SK-N-SH (cell line): Measurements from ENCODE around the gene MYOM1. TPM values are rescaled to one million over a fixed set of nuclear protein-coding genes. Genes with fewer than 3 reads are reported as not detected.

ENCODE experiments used
- CTCF ChIA-PET: fragments of 300-600, 350-600 bp; formaldehyde crosslinking; extraction: SDS; loops from one replicate; lab custom pipeline; 2021; lab: Yijun Ruan, JAX
- POLR2A ChIA-PET: fragments of 350-600 bp; sonication (Branson Sonifier 250); formaldehyde crosslinking; extraction: SDS; loops from one replicate; lab custom pipeline; 2020; ENCODE audit warnings: antibody characterized with exemption, inconsistent platforms; lab: Yijun Ruan, JAX
- DNase-seq: peaks from one replicate; pipeline ENCODE4 v3.0.0; 2012
- H2AFZ ChIP-seq: fragments of 200-600 bp; sonication (generic); 2 replicates; pipeline ENCODE4 v1.8.1; 2016; ENCODE audit warnings: antibody characterized with exemption, mild to moderate bottlenecking, low read depth
- H3F3A ChIP-seq: fragments of 200-600 bp; sonication (generic); replicated peaks from 2 replicates; pipeline ENCODE3; 2016; ENCODE audit warnings: antibody characterized with exemption, mild to moderate bottlenecking; ENCODE audit not compliant: insufficient read depth
- H3K27ac ChIP-seq, 2 experiments: fragments of 200-500 bp in 1 of 2; fragments of 200-600 bp in 1 of 2; sonication (Bioruptor generic) in 1 of 2; sonication (generic), shearing (Covaris generic) in 1 of 2; 2 replicates each; pipeline versions ENCODE4 v1.5.1 to v1.6.1; 2014 to 2016; ENCODE audit warnings: low read depth in 2 of 2, inconsistent platforms in 1 of 2, low read length in 1 of 2, mild to moderate bottlenecking in 1 of 2, mixed read lengths in 1 of 2
- H3K27me3 ChIP-seq: fragments of 200-600 bp; sonication (generic), shearing (Covaris generic); 2 replicates; pipeline ENCODE4 v1.6.1; 2016; ENCODE audit warnings: mixed run types; ENCODE audit not compliant: insufficient read depth
- H3K36me3 ChIP-seq, 2 experiments: fragments of 200-500 bp in 1 of 2; fragments of 200-600 bp in 1 of 2; sonication (Bioruptor generic) in 1 of 2; sonication (generic) in 1 of 2; replicated peaks in 1 of 2; 2 replicates each; pipeline versions ENCODE3 to v1.5.1; 2014 to 2016; ENCODE audit warnings: low read length in 1 of 2, mild to moderate bottlenecking in 1 of 2; ENCODE audit not compliant: insufficient read depth in 2 of 2, control insufficient read depth in 1 of 2
- H3K4me1 ChIP-seq, 2 experiments: fragments of 200-500 bp in 1 of 2; fragments of 200-600 bp in 1 of 2; sonication (Bioruptor generic) in 1 of 2; sonication (generic), shearing (Covaris generic) in 1 of 2; 2 replicates each; pipeline versions ENCODE4 v1.5.1 to v1.6.1; 2014 to 2016; ENCODE audit warnings: low read depth in 1 of 2, low read length in 1 of 2, mixed run types in 1 of 2; ENCODE audit not compliant: insufficient read depth in 2 of 2, control insufficient read depth in 1 of 2
- H3K4me2 ChIP-seq: fragments of 200-600 bp; sonication (generic), shearing (Covaris generic); 2 replicates; pipeline ENCODE4 v1.6.1; 2017; ENCODE audit warnings: mixed run types
- H3K4me3 ChIP-seq, 2 experiments: fragments of 200-500 bp in 1 of 2; fragments of 200-600 bp in 1 of 2; sonication (Bioruptor generic) in 1 of 2; sonication (generic), shearing (Covaris generic) in 1 of 2; 2 replicates each; pipeline versions ENCODE4 v1.5.1 to v1.8.1; 2014 to 2016; ENCODE audit warnings: low read depth in 2 of 2, inconsistent platforms in 1 of 2, low read length in 1 of 2, mild to moderate bottlenecking in 1 of 2, mixed read lengths in 1 of 2, moderate library complexity in 1 of 2
- H3K79me2 ChIP-seq: fragments of 200-600 bp; sonication (generic); 2 replicates; pipeline ENCODE4 v1.8.1; 2017; ENCODE audit warnings: mild to moderate bottlenecking; ENCODE audit not compliant: insufficient read depth
- H3K9ac ChIP-seq: fragments of 200-600 bp; sonication (generic); 2 replicates; pipeline ENCODE4 v1.6.1; 2017; ENCODE audit warnings: mixed run types
- H3K9me2 ChIP-seq: fragments of 200-600 bp; sonication (generic); 2 replicates; pipeline ENCODE4 v1.6.1; 2017; ENCODE audit warnings: mixed run types
- H3K9me3 ChIP-seq: fragments of 200-600 bp; sonication (generic); 2 replicates; pipeline ENCODE4 v1.6.1; 2017; ENCODE audit warnings: mixed run types, mild to moderate bottlenecking, moderate library complexity
- H4K20me1 ChIP-seq: fragments of 200-600 bp; sonication (generic); 2 replicates; pipeline ENCODE4 v1.6.1; 2017; ENCODE audit warnings: mild to moderate bottlenecking, mixed run types; ENCODE audit not compliant: insufficient read depth
- EP300 ChIP-seq, 2 experiments: IDR thresholded peaks; 2 replicates each; pipeline versions ENCODE4 v1.4.0 to v1.6.1; 2012; ENCODE audit warnings: borderline replicate concordance in 1 of 2, low read depth in 1 of 2, low read length in 1 of 2
- EZH2phosphoT487 ChIP-seq: fragments of 200-600 bp; sonication (generic); IDR thresholded peaks from 2 replicates; pipeline ENCODE4 v1.6.1; 2017; ENCODE audit warnings: low read depth, mixed run types, mild to moderate bottlenecking, antibody characterized with exemption, moderate library complexity, borderline replicate concordance
- NFIC ChIP-seq: IDR thresholded peaks from 2 replicates; pipeline ENCODE4 v1.4.0; 2012; ENCODE audit warnings: borderline replicate concordance
- NRF1 ChIP-seq: IDR thresholded peaks from 2 replicates; pipeline ENCODE4 v1.6.1; 2012; ENCODE audit warnings: low read depth, mild to moderate bottlenecking, low read length
- POLR2AphosphoS5 ChIP-seq: IDR thresholded peaks from 2 replicates; pipeline ENCODE4 v1.6.1; 2012; ENCODE audit warnings: low read depth, low read length
- RAD21 ChIP-seq: IDR thresholded peaks from 2 replicates; pipeline ENCODE4 v1.6.1; 2012; ENCODE audit warnings: mild to moderate bottlenecking, low read length
- RXRA ChIP-seq: IDR thresholded peaks from 2 replicates; pipeline ENCODE4 v1.4.0; 2012; ENCODE audit warnings: low read depth, mild to moderate bottlenecking, borderline replicate concordance
- SIN3A ChIP-seq: IDR thresholded peaks from 2 replicates; pipeline ENCODE4 v1.6.1; 2012; ENCODE audit warnings: low read depth, mild to moderate bottlenecking, low read length, moderate library complexity, borderline replicate concordance
- SMC3 ChIP-seq: IDR thresholded peaks from 2 replicates; pipeline ENCODE4 v1.6.1; 2012; ENCODE audit warnings: low read depth, low read length, improper control_type of control experiment
- TCF12 ChIP-seq: IDR thresholded peaks from 2 replicates; pipeline ENCODE4 v1.4.0; 2012
- TEAD4 ChIP-seq: IDR thresholded peaks from 2 replicates; pipeline ENCODE4 v1.4.0; 2012; ENCODE audit warnings: mild to moderate bottlenecking, borderline replicate concordance; ENCODE audit not compliant: insufficient read depth
- YY1 ChIP-seq: IDR thresholded peaks from 2 replicates; pipeline ENCODE4 v1.4.0; 2012; ENCODE audit warnings: low read depth, mild to moderate bottlenecking
- WGBS: methylation state at CpG from one replicate; pipeline ENCODE4 v1.1.6; 2017; ENCODE audit warnings: low lambda C conversion rate; 5-methylcytosine and 5-hydroxymethylcytosine counted together
- polyA plus RNA-seq, 3 experiments: library from polyadenylated mRNA; depleted of rRNA; stranded (reverse); fragments of >200 nt; gene quantifications; 2 replicates each; pipeline ENCODE4 v1.2.3, GENCODE V29; 2012
- TF ChIP-seq, protein P1 (sequence below): fragments of 150-350 bp; IDR thresholded peaks from 2 replicates; pipeline ENCODE4 v1.6.1; 2017; ENCODE audit warnings: antibody characterized with exemption, low read length, low read depth, borderline replicate concordance
- TF ChIP-seq, protein P2 (sequence below): IDR thresholded peaks from 2 replicates; pipeline ENCODE4 v1.4.0; 2012; ENCODE audit warnings: low read depth
- TF ChIP-seq, protein P3 (sequence below): IDR thresholded peaks from 2 replicates; pipeline ENCODE4 v1.4.0; 2012; ENCODE audit warnings: low read depth, borderline replicate concordance
- TF ChIP-seq, protein P4 (sequence below): fragments of 150-350 bp; IDR thresholded peaks from 2 replicates; pipeline ENCODE4 v1.6.1; 2016; ENCODE audit warnings: mild to moderate bottlenecking, low read depth, low read length
- TF ChIP-seq, protein P5 (sequence below): IDR thresholded peaks from 2 replicates; pipeline ENCODE4 v1.6.1; 2012; ENCODE audit warnings: mild to moderate bottlenecking, low read depth, low read length, moderate library complexity

Gene MYOM1
- polyA plus RNA-seq, 1 of the 3 experiments (the other 2 are of a cell fraction) = 0.07 TPM

DNA sequence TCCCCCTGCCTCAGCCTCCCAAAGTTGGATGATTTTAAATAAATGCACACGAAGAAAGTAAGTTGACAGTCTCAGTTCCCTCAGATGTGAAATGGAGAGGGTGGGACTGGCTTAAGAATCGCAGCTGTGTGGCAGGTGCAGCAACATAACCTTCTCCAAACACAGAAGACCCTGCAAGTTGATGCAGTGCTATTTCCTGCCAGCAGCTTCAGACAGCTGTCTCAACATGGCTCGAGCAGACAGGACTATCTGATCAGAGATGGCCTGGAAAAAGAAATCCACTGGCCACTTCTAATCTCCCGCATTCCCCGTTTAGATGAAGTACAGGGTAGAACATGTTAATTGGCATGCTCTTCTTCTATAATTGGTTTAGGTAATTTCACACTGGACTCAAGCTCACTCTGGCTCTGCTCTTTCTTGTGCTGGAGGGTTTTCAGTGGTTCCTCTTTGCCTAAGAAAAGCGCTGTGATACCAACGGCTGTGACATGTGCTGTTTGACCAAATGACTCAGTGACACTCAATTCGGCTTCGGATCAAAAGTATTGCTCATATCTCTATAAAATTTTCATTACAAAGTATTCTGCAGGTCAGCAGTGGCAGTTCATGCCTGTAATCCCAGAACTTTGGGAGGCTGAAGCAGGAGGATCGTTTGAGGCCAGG, 40.2 kb downstream of the MYOM1 start:
- H3K4me2 ChIP-seq = no peak overlapping the region
- H3K79me2 ChIP-seq = no peaks in the 10 kb centered on the region
- 78% methylated on average over 10 of the region's 10 CpGs for WGBS
- H3K9ac ChIP-seq = no peak overlapping the region
- no peaks in the 10 kb centered on the region for H3K9me3 ChIP-seq
- no peaks in the 10 kb centered on the region for H3K27me3 ChIP-seq
- TF ChIP-seq NRF1 = no peak
- no peak for TF ChIP-seq TEAD4
- TF ChIP-seq NFIC = no peak
- TF ChIP-seq, protein P1, sequence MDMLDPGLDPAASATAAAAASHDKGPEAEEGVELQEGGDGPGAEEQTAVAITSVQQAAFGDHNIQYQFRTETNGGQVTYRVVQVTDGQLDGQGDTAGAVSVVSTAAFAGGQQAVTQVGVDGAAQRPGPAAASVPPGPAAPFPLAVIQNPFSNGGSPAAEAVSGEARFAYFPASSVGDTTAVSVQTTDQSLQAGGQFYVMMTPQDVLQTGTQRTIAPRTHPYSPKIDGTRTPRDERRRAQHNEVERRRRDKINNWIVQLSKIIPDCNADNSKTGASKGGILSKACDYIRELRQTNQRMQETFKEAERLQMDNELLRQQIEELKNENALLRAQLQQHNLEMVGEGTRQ = no peak
- no peak for TF ChIP-seq TCF12
- no peak for TF ChIP-seq YY1
- no peak for TF ChIP-seq SIN3A
- TF ChIP-seq, protein P2, sequence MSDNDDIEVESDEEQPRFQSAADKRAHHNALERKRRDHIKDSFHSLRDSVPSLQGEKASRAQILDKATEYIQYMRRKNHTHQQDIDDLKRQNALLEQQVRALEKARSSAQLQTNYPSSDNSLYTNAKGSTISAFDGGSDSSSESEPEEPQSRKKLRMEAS = no peak
- H4K20me1 ChIP-seq = no peaks in the 10 kb centered on the region
- no peaks in the 10 kb centered on the region for H3K9me2 ChIP-seq
- no peak overlapping the region for H3K4me3 ChIP-seq
- H3K36me3 ChIP-seq = no peaks in the 10 kb centered on the region
- no peak for DNase-seq
- ChIA-PET POLR2A (no interaction called here), CTCF (interaction anchor here (1.1 to 2.1 kb wide), 3 partner anchors 8 to 18 kb away, joined by 3 to 7 read pairs (median 3); no protein-coding TSS in a partner anchor)
- H3F3A ChIP-seq = no peaks in the 10 kb centered on the region
- H3K4me1 ChIP-seq = no peaks in the 10 kb centered on the region
- no peak overlapping the region for H2AFZ ChIP-seq
- no peak overlapping the region for H3K27ac ChIP-seq

DNA sequence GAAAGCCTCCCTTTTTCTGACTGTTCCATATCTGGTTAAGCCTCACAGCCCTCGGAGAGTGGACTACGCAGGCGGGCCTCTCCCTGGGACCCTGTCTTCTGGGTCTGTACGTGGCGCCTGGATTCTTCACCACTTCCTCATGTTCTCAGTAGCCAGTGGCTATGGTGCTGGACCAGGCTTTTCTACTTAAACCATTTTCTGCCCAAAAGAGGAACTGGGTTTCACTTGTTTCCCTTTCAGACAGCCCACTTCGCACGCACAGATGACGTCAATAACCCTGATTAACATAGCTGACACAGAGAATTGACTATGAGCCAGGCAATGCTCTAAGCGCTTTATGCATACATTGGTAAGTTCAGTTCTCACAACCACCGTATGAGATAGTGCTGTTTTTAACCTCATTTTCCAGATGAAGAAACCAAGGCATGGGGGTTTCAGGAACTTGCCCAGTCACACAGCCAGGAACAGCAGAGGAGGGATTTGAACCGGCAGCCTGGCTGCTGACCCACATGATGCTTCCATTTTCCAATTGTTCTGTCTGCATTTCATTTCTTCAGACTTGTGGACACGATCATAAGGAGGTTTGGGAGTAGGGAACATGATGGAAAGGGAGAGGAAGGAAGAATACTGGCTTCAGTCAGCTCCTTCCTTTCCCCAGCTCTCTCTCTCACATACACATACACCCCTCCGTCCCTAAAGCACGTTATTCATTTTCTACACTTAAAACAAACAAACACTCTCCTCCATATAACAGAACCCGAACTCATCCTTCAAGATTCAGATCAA, 41.7 kb downstream of the MYOM1 start:
- Histone ChIP-seq H3K9me2 (no peaks in the 10 kb centered on the region), H3K9me3 (no peaks in the 10 kb centered on the region), H3F3A (no peaks in the 10 kb centered on the region), H3K79me2 (no peaks in the 10 kb centered on the region), H3K27ac (no peak overlapping the region), H3K4me1 (no peaks in the 10 kb centered on the region), H3K4me2 (no peak overlapping the region), H4K20me1 (no peaks in the 10 kb centered on the region), H3K9ac (no peak overlapping the region), H3K36me3 (no peaks in the 10 kb centered on the region), H3K4me3 (no peak overlapping the region), H3K27me3 (no peaks in the 10 kb centered on the region), H2AFZ (no peak overlapping the region)
- DNase-seq = no peak
- ChIA-PET POLR2A (no interaction called here), CTCF (interaction anchor here (2.1 kb wide), 1 partner anchor 9 kb away, joined by 7 read pairs; no protein-coding TSS in a partner anchor)
- WGBS = 83% methylated on average over 15 of the region's 15 CpGs
- no peak for TF ChIP-seq SMC3
- TF ChIP-seq EZH2phosphoT487 = no peak
- no peak for TF ChIP-seq RXRA
- TF ChIP-seq, protein P3, sequence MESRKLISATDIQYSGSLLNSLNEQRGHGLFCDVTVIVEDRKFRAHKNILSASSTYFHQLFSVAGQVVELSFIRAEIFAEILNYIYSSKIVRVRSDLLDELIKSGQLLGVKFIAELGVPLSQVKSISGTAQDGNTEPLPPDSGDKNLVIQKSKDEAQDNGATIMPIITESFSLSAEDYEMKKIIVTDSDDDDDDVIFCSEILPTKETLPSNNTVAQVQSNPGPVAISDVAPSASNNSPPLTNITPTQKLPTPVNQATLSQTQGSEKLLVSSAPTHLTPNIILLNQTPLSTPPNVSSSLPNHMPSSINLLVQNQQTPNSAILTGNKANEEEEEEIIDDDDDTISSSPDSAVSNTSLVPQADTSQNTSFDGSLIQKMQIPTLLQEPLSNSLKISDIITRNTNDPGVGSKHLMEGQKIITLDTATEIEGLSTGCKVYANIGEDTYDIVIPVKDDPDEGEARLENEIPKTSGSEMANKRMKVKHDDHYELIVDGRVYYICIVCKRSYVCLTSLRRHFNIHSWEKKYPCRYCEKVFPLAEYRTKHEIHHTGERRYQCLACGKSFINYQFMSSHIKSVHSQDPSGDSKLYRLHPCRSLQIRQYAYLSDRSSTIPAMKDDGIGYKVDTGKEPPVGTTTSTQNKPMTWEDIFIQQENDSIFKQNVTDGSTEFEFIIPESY = no peak
- no peak for TF ChIP-seq TEAD4
- TF ChIP-seq, protein P4, sequence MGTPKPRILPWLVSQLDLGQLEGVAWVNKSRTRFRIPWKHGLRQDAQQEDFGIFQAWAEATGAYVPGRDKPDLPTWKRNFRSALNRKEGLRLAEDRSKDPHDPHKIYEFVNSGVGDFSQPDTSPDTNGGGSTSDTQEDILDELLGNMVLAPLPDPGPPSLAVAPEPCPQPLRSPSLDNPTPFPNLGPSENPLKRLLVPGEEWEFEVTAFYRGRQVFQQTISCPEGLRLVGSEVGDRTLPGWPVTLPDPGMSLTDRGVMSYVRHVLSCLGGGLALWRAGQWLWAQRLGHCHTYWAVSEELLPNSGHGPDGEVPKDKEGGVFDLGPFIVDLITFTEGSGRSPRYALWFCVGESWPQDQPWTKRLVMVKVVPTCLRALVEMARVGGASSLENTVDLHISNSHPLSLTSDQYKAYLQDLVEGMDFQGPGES = no peak
- no peak for TF ChIP-seq EP300 (IDR thresholded peaks at IDR 0.05; ENCODE audit: borderline replicate concordance in 1 of 2, low read depth in 1 of 2, low read length in 1 of 2)
- TF ChIP-seq POLR2AphosphoS5 = no peak
- TF ChIP-seq, protein P5, sequence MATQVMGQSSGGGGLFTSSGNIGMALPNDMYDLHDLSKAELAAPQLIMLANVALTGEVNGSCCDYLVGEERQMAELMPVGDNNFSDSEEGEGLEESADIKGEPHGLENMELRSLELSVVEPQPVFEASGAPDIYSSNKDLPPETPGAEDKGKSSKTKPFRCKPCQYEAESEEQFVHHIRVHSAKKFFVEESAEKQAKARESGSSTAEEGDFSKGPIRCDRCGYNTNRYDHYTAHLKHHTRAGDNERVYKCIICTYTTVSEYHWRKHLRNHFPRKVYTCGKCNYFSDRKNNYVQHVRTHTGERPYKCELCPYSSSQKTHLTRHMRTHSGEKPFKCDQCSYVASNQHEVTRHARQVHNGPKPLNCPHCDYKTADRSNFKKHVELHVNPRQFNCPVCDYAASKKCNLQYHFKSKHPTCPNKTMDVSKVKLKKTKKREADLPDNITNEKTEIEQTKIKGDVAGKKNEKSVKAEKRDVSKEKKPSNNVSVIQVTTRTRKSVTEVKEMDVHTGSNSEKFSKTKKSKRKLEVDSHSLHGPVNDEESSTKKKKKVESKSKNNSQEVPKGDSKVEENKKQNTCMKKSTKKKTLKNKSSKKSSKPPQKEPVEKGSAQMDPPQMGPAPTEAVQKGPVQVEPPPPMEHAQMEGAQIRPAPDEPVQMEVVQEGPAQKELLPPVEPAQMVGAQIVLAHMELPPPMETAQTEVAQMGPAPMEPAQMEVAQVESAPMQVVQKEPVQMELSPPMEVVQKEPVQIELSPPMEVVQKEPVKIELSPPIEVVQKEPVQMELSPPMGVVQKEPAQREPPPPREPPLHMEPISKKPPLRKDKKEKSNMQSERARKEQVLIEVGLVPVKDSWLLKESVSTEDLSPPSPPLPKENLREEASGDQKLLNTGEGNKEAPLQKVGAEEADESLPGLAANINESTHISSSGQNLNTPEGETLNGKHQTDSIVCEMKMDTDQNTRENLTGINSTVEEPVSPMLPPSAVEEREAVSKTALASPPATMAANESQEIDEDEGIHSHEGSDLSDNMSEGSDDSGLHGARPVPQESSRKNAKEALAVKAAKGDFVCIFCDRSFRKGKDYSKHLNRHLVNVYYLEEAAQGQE = no peak
- TF ChIP-seq YY1 = no peak
- TF ChIP-seq RAD21 = no peak
